IPS-18c (cell line): ENCODE data around the gene NCMAP.

ENCODE experiments used
- H3K4me3 ChIP-seq: 2 replicates; pipeline ENCODE4 v1.7.0; 2013; ENCODE audit warnings: low read depth, mild to moderate bottlenecking, low read length, moderate library complexity; ENCODE audit not compliant: insufficient read depth
- H3K9me3 ChIP-seq: one replicate; pipeline ENCODE4 v1.6.1; 2013; ENCODE audit warnings: mild to moderate bottlenecking, low read length, moderate library complexity; ENCODE audit not compliant: control insufficient read depth, insufficient read depth

The NCMAP gene

GRCh38 chr1:24558902-24559791 lies 3.3 kb downstream of the NCMAP start:
- Histone ChIP-seq H3K4me3 (no peak overlapping the region), H3K9me3 (no peaks in the 10 kb centered on the region)

- H3K4me3 ChIP-seq, result no peak overlapping the region
- H3K9me3 ChIP-seq, result no peaks in the 10 kb centered on the region
These were observed 4.5 kb downstream of the NCMAP start for GRCh38 chr1:24560361-24560760.

GRCh38 chr1:24562625-24563024 lies 6.7 kb downstream of the NCMAP start:
- Histone ChIP-seq H3K9me3 (no peaks in the 10 kb centered on the region), H3K4me3 (no peak overlapping the region)

- H3K4me3 ChIP-seq, result no peak overlapping the region
- H3K9me3 ChIP-seq, result no peaks in the 10 kb centered on the region
These were observed 8.8 kb downstream of the NCMAP start for GRCh38 chr1:24564695-24565094.

- Histone ChIP-seq H3K4me3 (no peak overlapping the region; the same call in 1 of the 2 replicates), H3K9me3 (no peaks in the 10 kb centered on the region)
These were observed 10.5 kb downstream of the NCMAP start for GRCh38 chr1:24566236-24566867.

GRCh38 chr1:24567792-24568388 lies 12.0 kb downstream of the NCMAP start:
- H3K4me3 ChIP-seq, result no peak overlapping the region
- H3K9me3 ChIP-seq, result no peaks in the 10 kb centered on the region

- Histone ChIP-seq H3K9me3 (no peaks in the 10 kb centered on the region), H3K4me3 (no peak overlapping the region)
These were observed 12.6 kb downstream of the NCMAP start for GRCh38 chr1:24568475-24568874.

- H3K9me3 ChIP-seq, result no peaks in the 10 kb centered on the region
- H3K4me3 ChIP-seq, result no peak overlapping the region
These were observed 14.6 kb downstream of the NCMAP start for GRCh38 chr1:24570265-24571125.

- Histone ChIP-seq H3K4me3 (no peak overlapping the region), H3K9me3 (no peaks in the 10 kb centered on the region)
These were observed 16.4 kb downstream of the NCMAP start for GRCh38 chr1:24572301-24572700.

- H3K9me3 ChIP-seq, result no peaks in the 10 kb centered on the region
These were observed 20.2 kb downstream of the NCMAP start for GRCh38 chr1:24575905-24576587.

GRCh38 chr1:24578846-24579245 lies 23.0 kb downstream of the NCMAP start:
- Histone ChIP-seq H3K9me3 (no peaks in the 10 kb centered on the region), H3K4me3 (no peak overlapping the region)

More at GRCh38 chr1:24575905-24576587, 20.2 kb downstream of the NCMAP start:
- H3K4me3 ChIP-seq, result no peak overlapping the region

GRCh38 chr1:24580756-24581155 lies 24.9 kb downstream of the NCMAP start:
- Histone ChIP-seq H3K9me3 (no peaks in the 10 kb centered on the region), H3K4me3 (no peak overlapping the region)

- H3K9me3 ChIP-seq, result no peaks in the 10 kb centered on the region
- H3K4me3 ChIP-seq, result no peak overlapping the region
These were observed 28.3 kb downstream of the NCMAP start for GRCh38 chr1:24584171-24584647.

- H3K9me3 ChIP-seq, result no peaks in the 10 kb centered on the region
- no peak overlapping the region for H3K4me3 ChIP-seq
These were observed 30.2 kb downstream of the NCMAP start for GRCh38 chr1:24586119-24586518.

- H3K4me3 ChIP-seq, result no peak overlapping the region
- no peaks in the 10 kb centered on the region for H3K9me3 ChIP-seq
These were observed 31.3 kb downstream of the NCMAP start for GRCh38 chr1:24586970-24587820.

GRCh38 chr1:24588573-24588972 lies 32.7 kb downstream of the NCMAP start:
- no peak overlapping the region for H3K4me3 ChIP-seq

More at GRCh38 chr1:24588573-24588972, 32.7 kb downstream of the NCMAP start:
- no peaks in the 10 kb centered on the region for H3K9me3 ChIP-seq
